Liver (tissue), 9 donors: ENCODE results near the gene CD300LD. TPM values are rescaled to one million over a fixed set of nuclear protein-coding genes. Genes with fewer than 3 reads are reported as not detected.

Source experiments
- DNase-seq: peaks from one replicate; pipeline ENCODE4 v3.0.0-alpha.2; 2017; ENCODE audit warnings: low spot score
- H3K27ac ChIP-seq, 2 donors: one replicate each; pipeline ENCODE4 v1.7.0; 2013; ENCODE audit warnings: inconsistent platforms in 2 of 2, low read length in 2 of 2, control low read depth in 1 of 2, low read depth in 1 of 2, mild to moderate bottlenecking in 1 of 2
- H3K27me3 ChIP-seq, 4 donors: one replicate each; pipeline versions ENCODE4 v1.6.1 to v1.7.0; 2013; ENCODE audit warnings: low read length in 3 of 4, inconsistent platforms in 1 of 4, mild to moderate bottlenecking in 1 of 4, moderate library complexity in 1 of 4; ENCODE audit not compliant: control insufficient read depth in 4 of 4, insufficient read depth in 4 of 4
- H3K36me3 ChIP-seq, 4 donors: one replicate each; pipeline versions ENCODE4 v1.6.1 to v1.7.0; 2013; ENCODE audit warnings: low read length in 3 of 4, mild to moderate bottlenecking in 3 of 4, low read depth in 1 of 4, moderate library complexity in 1 of 4; ENCODE audit not compliant: control insufficient read depth in 4 of 4, insufficient read depth in 3 of 4
- H3K4me1 ChIP-seq, 4 donors: one replicate each; pipeline versions ENCODE4 v1.6.1 to v1.7.0; 2013; ENCODE audit warnings: low read length in 3 of 4, mild to moderate bottlenecking in 3 of 4, moderate library complexity in 1 of 4; ENCODE audit not compliant: control insufficient read depth in 4 of 4, insufficient read depth in 4 of 4
- H3K4me3 ChIP-seq, 3 donors: one replicate each; pipeline versions ENCODE4 v1.6.1 to v1.7.0; 2013; ENCODE audit warnings: low read length in 3 of 3, control low read depth in 1 of 3, low read depth in 1 of 3, mild to moderate bottlenecking in 1 of 3
- H3K9ac ChIP-seq, 2 donors: one replicate each; pipeline ENCODE4 v1.7.0; 2013; ENCODE audit warnings: low read length in 2 of 2, mild to moderate bottlenecking in 2 of 2, moderate library complexity in 2 of 2, control low read depth in 1 of 2, low read depth in 1 of 2
- H3K9me3 ChIP-seq, 4 donors: one replicate each; pipeline versions ENCODE4 v1.6.1 to v1.7.0; 2013; ENCODE audit warnings: low read length in 3 of 4; ENCODE audit not compliant: control insufficient read depth in 4 of 4
- ATF3 ChIP-seq: IDR thresholded peaks from 2 replicates; pipeline ENCODE4 v1.6.1; 2016; ENCODE audit warnings: antibody characterized with exemption
- CTCF ChIP-seq: fragments of 150-350 bp; IDR thresholded peaks from 2 replicates; pipeline ENCODE4 v1.5.1; 2017; ENCODE audit warnings: improper control_type of control experiment, low read depth, low read length; ENCODE audit not compliant: missing input control
- EGR1 ChIP-seq, 2 donors: IDR thresholded peaks; 2 replicates each; pipeline ENCODE4 v1.6.1; 2016 to 2018; ENCODE audit warnings: antibody characterized with exemption in 2 of 2, low read depth in 2 of 2
- GABPA ChIP-seq, 2 donors: IDR thresholded peaks in 1 of 2; conservative IDR thresholded peaks in 1 of 2; 2 replicates each; pipeline ENCODE4 v1.6.1; 2016; ENCODE audit warnings: antibody characterized with exemption in 2 of 2, mild to moderate bottlenecking in 1 of 2, moderate library complexity in 1 of 2
- HNF4A ChIP-seq, 2 donors: conservative IDR thresholded peaks; 2 replicates each; pipeline ENCODE4 v1.6.1; 2016; ENCODE audit warnings: antibody characterized with exemption in 2 of 2, mild to moderate bottlenecking in 2 of 2
- JUND ChIP-seq, 2 donors: IDR thresholded peaks; 2 replicates each; pipeline ENCODE4 v1.6.1; 2016; ENCODE audit warnings: antibody characterized with exemption in 2 of 2
- RAD21 ChIP-seq, 2 donors: IDR thresholded peaks; 2 replicates each; pipeline ENCODE4 v1.6.1; 2016; ENCODE audit warnings: antibody characterized with exemption in 2 of 2, mild to moderate bottlenecking in 2 of 2
- TAF1 ChIP-seq: conservative IDR thresholded peaks from 2 replicates; pipeline ENCODE4 v1.6.1; 2016; ENCODE audit warnings: antibody characterized with exemption, mild to moderate bottlenecking
- YY1 ChIP-seq: IDR thresholded peaks from 2 replicates; pipeline ENCODE4 v1.6.1; 2016; ENCODE audit warnings: antibody characterized with exemption, mild to moderate bottlenecking
- ZBTB33 ChIP-seq: IDR thresholded peaks from 2 replicates; pipeline ENCODE4 v1.6.1; 2016; ENCODE audit warnings: antibody characterized with exemption
- WGBS: extraction: QIAGEN DNeasy Blood & Tissue Kit; methylation state at CpG from one replicate; pipeline ENCODE4 v1.1.7; 2013; 5-methylcytosine and 5-hydroxymethylcytosine counted together
- polyA plus RNA-seq, 2 donors: library from polyadenylated mRNA; stranded (reverse) in 1 of 2; unstranded in 1 of 2; fragments of 200-250 nt in 1 of 2; fragments of >200 nt in 1 of 2; fragmentation: Nextera tagmentation in 1 of 2; extraction: Ambion mirVana in 1 of 2; gene quantifications; one replicate each; pipeline versions ENCODE4 v1.2.1 to v1.2.3, GENCODE V29; 2013 to 2015
- total RNA-seq, 2 donors: library from RNA; depleted of rRNA; stranded (reverse); fragments of >200 nt; gene quantifications; one replicate each; pipeline ENCODE4 v1.2.3, GENCODE V29; 2014
- TF ChIP-seq, protein P1 (sequence below): IDR thresholded peaks from 2 replicates; pipeline ENCODE4 v1.6.1; 2016; ENCODE audit warnings: antibody characterized with exemption, mild to moderate bottlenecking
- donor health status: healthy.
- donor health status: healthy.
- donor health status: healthy.
- donor health status: healthy.
- donor health status: healthy.

Gene CD300LD
- total and polyA plus RNA-seq, 4 donors, result 0.08 TPM; not detected in 3

- H3K9ac ChIP-seq, result no peak overlapping the region
- no peaks in the 10 kb centered on the region for H3K27me3 ChIP-seq
- peaks cover 0 to 4% (median 0%) of the 10 kb centered on the region in 4 donors for H3K4me1 ChIP-seq
- H3K4me3 ChIP-seq, result no peak overlapping the region
- H3K9me3 ChIP-seq, result no peaks in the 10 kb centered on the region
- no peak for DNase-seq
- no peak for TF ChIP-seq TAF1
- no peak for TF ChIP-seq ZBTB33
- no peak overlapping the region for H3K27ac ChIP-seq
- WGBS, result 82% methylated on average over 5 of the region's 5 CpGs
- no peaks in the 10 kb centered on the region for H3K36me3 ChIP-seq
Observed at GRCh38 chr17:74542166-74542565, 49.9 kb downstream of the CD300LD start.

- Histone ChIP-seq H3K9ac (no peak overlapping the region), H3K27ac (no peak overlapping the region), H3K4me1 (peaks cover 0 to 4% (median 0%) of the 10 kb centered on the region in 4 donors), H3K27me3 (peaks cover 0 to 2% (median 0%) of the 10 kb centered on the region in 4 donors), H3K4me3 (no peak overlapping the region), H3K36me3 (no peaks in the 10 kb centered on the region), H3K9me3 (no peaks in the 10 kb centered on the region)
- WGBS, result 67% methylated on average over 23 of the region's 23 CpGs
- TF ChIP-seq CTCF (no peak), ATF3 (no peak), EGR1 (IDR thresholded peaks at IDR 0.05; ENCODE audit: low read depth in 2 of 2) (no peak), YY1 (no peak), GABPA (IDR thresholded peaks at IDR 0.05 in 1 of 2, conservative IDR thresholded peaks at IDR 0.05 in 1 of 2) (no peak), TAF1 (no peak), HNF4A (conservative IDR thresholded peaks at IDR 0.05) (no peak), ZBTB33 (no peak), RAD21 (IDR thresholded peaks at IDR 0.05) (no peak), JUND (IDR thresholded peaks at IDR 0.05) (no peak)
- TF ChIP-seq, protein P1, sequence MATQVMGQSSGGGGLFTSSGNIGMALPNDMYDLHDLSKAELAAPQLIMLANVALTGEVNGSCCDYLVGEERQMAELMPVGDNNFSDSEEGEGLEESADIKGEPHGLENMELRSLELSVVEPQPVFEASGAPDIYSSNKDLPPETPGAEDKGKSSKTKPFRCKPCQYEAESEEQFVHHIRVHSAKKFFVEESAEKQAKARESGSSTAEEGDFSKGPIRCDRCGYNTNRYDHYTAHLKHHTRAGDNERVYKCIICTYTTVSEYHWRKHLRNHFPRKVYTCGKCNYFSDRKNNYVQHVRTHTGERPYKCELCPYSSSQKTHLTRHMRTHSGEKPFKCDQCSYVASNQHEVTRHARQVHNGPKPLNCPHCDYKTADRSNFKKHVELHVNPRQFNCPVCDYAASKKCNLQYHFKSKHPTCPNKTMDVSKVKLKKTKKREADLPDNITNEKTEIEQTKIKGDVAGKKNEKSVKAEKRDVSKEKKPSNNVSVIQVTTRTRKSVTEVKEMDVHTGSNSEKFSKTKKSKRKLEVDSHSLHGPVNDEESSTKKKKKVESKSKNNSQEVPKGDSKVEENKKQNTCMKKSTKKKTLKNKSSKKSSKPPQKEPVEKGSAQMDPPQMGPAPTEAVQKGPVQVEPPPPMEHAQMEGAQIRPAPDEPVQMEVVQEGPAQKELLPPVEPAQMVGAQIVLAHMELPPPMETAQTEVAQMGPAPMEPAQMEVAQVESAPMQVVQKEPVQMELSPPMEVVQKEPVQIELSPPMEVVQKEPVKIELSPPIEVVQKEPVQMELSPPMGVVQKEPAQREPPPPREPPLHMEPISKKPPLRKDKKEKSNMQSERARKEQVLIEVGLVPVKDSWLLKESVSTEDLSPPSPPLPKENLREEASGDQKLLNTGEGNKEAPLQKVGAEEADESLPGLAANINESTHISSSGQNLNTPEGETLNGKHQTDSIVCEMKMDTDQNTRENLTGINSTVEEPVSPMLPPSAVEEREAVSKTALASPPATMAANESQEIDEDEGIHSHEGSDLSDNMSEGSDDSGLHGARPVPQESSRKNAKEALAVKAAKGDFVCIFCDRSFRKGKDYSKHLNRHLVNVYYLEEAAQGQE, result no peak
- no peak for DNase-seq
Observed at GRCh38 chr17:74541176-74542111, 50.6 kb downstream of the CD300LD start.
